ENCODE data around the gene IGSF9B.

The IGSF9B gene

GRCh38 chr11:133896028-133896427 lies 60.7 kb downstream of the IGSF9B start:
- Histone ChIP-seq H3K4me1 (ENCODE audit: control insufficient read depth in 1 of 2, insufficient read depth in 2 of 2, low read length in 2 of 2) (no peaks in the 10 kb centered on the region), H3K27ac (ENCODE audit: low read length) (no peak overlapping the region), H3K4me3 (ENCODE audit: low read depth in 1 of 2, low read length in 2 of 2) (no peak overlapping the region), H3K36me3 (ENCODE audit: control insufficient read depth in 1 of 2, insufficient read depth in 2 of 2, low read length in 2 of 2) (peaks cover 0 to 31% of the 10 kb centered on the region in 2 donors), H3K27me3 (ENCODE audit: low read depth, low read length) (no peaks in the 10 kb centered on the region), H3K9me3 (ENCODE audit: control insufficient read depth in 1 of 2, low read length in 2 of 2) (no peaks in the 10 kb centered on the region)

GRCh38 chr11:133895551-133895950 lies 61.2 kb downstream of the IGSF9B start:
- no peaks in the 10 kb centered on the region for H3K4me1 ChIP-seq (ENCODE audit: control insufficient read depth in 1 of 2, insufficient read depth in 2 of 2, low read length in 2 of 2)
- H3K27me3 ChIP-seq (ENCODE audit: low read depth, low read length), result no peaks in the 10 kb centered on the region
- no peak overlapping the region for H3K27ac ChIP-seq (ENCODE audit: low read length)
- H3K9me3 ChIP-seq (ENCODE audit: control insufficient read depth in 1 of 2, low read length in 2 of 2), result no peaks in the 10 kb centered on the region
- no peak overlapping the region for H3K4me3 ChIP-seq (ENCODE audit: low read depth in 1 of 2, low read length in 2 of 2)
- H3K36me3 ChIP-seq (ENCODE audit: control insufficient read depth in 1 of 2, insufficient read depth in 2 of 2, low read length in 2 of 2), result peaks cover 0 to 26% of the 10 kb centered on the region in 2 donors

GRCh38 chr11:133895061-133895479 lies 61.7 kb downstream of the IGSF9B start:
- Histone ChIP-seq H3K27ac (ENCODE audit: low read length) (no peak overlapping the region), H3K4me3 (ENCODE audit: low read depth in 1 of 2, low read length in 2 of 2) (no peak overlapping the region), H3K9me3 (ENCODE audit: control insufficient read depth in 1 of 2, low read length in 2 of 2) (no peaks in the 10 kb centered on the region)

GRCh38 chr11:133893381-133893780 lies 63.4 kb downstream of the IGSF9B start:
- H3K36me3 ChIP-seq (ENCODE audit: control insufficient read depth in 1 of 2, insufficient read depth in 2 of 2, low read length in 2 of 2), result peaks cover 0 to 12% of the 10 kb centered on the region in 2 donors
- no peaks in the 10 kb centered on the region for H3K9me3 ChIP-seq (ENCODE audit: control insufficient read depth in 1 of 2, low read length in 2 of 2)
- H3K27me3 ChIP-seq (ENCODE audit: low read depth, low read length), result no peaks in the 10 kb centered on the region
- H3K4me1 ChIP-seq (ENCODE audit: control insufficient read depth in 1 of 2, insufficient read depth in 2 of 2, low read length in 2 of 2), result no peaks in the 10 kb centered on the region
- no peak overlapping the region for H3K4me3 ChIP-seq (ENCODE audit: low read depth in 1 of 2, low read length in 2 of 2)
- no peak overlapping the region for H3K27ac ChIP-seq (ENCODE audit: low read length)

More at GRCh38 chr11:133895061-133895479, 61.7 kb downstream of the IGSF9B start:
- no peaks in the 10 kb centered on the region for H3K27me3 ChIP-seq (ENCODE audit: low read depth, low read length)
- no peaks in the 10 kb centered on the region for H3K4me1 ChIP-seq (ENCODE audit: control insufficient read depth in 1 of 2, insufficient read depth in 2 of 2, low read length in 2 of 2)
- H3K36me3 ChIP-seq (ENCODE audit: control insufficient read depth in 1 of 2, insufficient read depth in 2 of 2, low read length in 2 of 2), result peaks cover 0 to 24% of the 10 kb centered on the region in 2 donors

GRCh38 chr11:133892584-133893380 lies 64.0 kb downstream of the IGSF9B start:
- Histone ChIP-seq H3K27me3 (ENCODE audit: low read depth, low read length) (no peaks in the 10 kb centered on the region), H3K4me3 (ENCODE audit: low read depth in 1 of 2, low read length in 2 of 2) (no peak overlapping the region), H3K4me1 (ENCODE audit: control insufficient read depth in 1 of 2, insufficient read depth in 2 of 2, low read length in 2 of 2) (no peaks in the 10 kb centered on the region), H3K27ac (ENCODE audit: low read length) (no peak overlapping the region), H3K36me3 (ENCODE audit: control insufficient read depth in 1 of 2, insufficient read depth in 2 of 2, low read length in 2 of 2) (peaks cover 0 to 6% of the 10 kb centered on the region in 2 donors), H3K9me3 (ENCODE audit: control insufficient read depth in 1 of 2, low read length in 2 of 2) (no peaks in the 10 kb centered on the region)

GRCh38 chr11:133892126-133892525 lies 64.6 kb downstream of the IGSF9B start:
- peaks cover 0 to 2% of the 10 kb centered on the region in 2 donors for H3K36me3 ChIP-seq (ENCODE audit: control insufficient read depth in 1 of 2, insufficient read depth in 2 of 2, low read length in 2 of 2)
- no peaks in the 10 kb centered on the region for H3K9me3 ChIP-seq (ENCODE audit: control insufficient read depth in 1 of 2, low read length in 2 of 2)
- H3K27ac ChIP-seq (ENCODE audit: low read length), result no peak overlapping the region
- no peaks in the 10 kb centered on the region for H3K4me1 ChIP-seq (ENCODE audit: control insufficient read depth in 1 of 2, insufficient read depth in 2 of 2, low read length in 2 of 2)
- no peak overlapping the region for H3K4me3 ChIP-seq (ENCODE audit: low read depth in 1 of 2, low read length in 2 of 2)
- no peaks in the 10 kb centered on the region for H3K27me3 ChIP-seq (ENCODE audit: low read depth, low read length)

- no peaks in the 10 kb centered on the region for H3K9me3 ChIP-seq (ENCODE audit: control insufficient read depth in 1 of 2, low read length in 2 of 2)
- no peak overlapping the region for H3K4me3 ChIP-seq (ENCODE audit: low read depth in 1 of 2, low read length in 2 of 2)
- no peak overlapping the region for H3K27ac ChIP-seq (ENCODE audit: low read length)
- no peaks in the 10 kb centered on the region for H3K36me3 ChIP-seq (ENCODE audit: control insufficient read depth in 1 of 2, insufficient read depth in 2 of 2, low read length in 2 of 2)
- no peaks in the 10 kb centered on the region for H3K27me3 ChIP-seq (ENCODE audit: low read depth, low read length)
- H3K4me1 ChIP-seq (ENCODE audit: control insufficient read depth in 1 of 2, insufficient read depth in 2 of 2, low read length in 2 of 2), result no peaks in the 10 kb centered on the region
These were observed 66.9 kb downstream of the IGSF9B start for GRCh38 chr11:133889893-133890292.

- no peak overlapping the region for H3K4me3 ChIP-seq (ENCODE audit: low read depth in 1 of 2, low read length in 2 of 2)
- H3K36me3 ChIP-seq (ENCODE audit: control insufficient read depth in 1 of 2, insufficient read depth in 2 of 2, low read length in 2 of 2), result no peaks in the 10 kb centered on the region
- no peaks in the 10 kb centered on the region for H3K4me1 ChIP-seq (ENCODE audit: control insufficient read depth in 1 of 2, insufficient read depth in 2 of 2, low read length in 2 of 2)
- H3K27me3 ChIP-seq (ENCODE audit: low read depth, low read length), result no peaks in the 10 kb centered on the region
- no peak overlapping the region for H3K27ac ChIP-seq (ENCODE audit: low read length)
- no peaks in the 10 kb centered on the region for H3K9me3 ChIP-seq (ENCODE audit: control insufficient read depth in 1 of 2, low read length in 2 of 2)
These were observed 67.6 kb downstream of the IGSF9B start for GRCh38 chr11:133889188-133889587.

GRCh38 chr11:133887692-133888332 lies 69.0 kb downstream of the IGSF9B start:
- Histone ChIP-seq H3K27ac (ENCODE audit: low read length) (no peak overlapping the region), H3K4me3 (ENCODE audit: low read depth in 1 of 2, low read length in 2 of 2) (no peak overlapping the region), H3K9me3 (ENCODE audit: control insufficient read depth in 1 of 2, low read length in 2 of 2) (no peaks in the 10 kb centered on the region), H3K36me3 (ENCODE audit: control insufficient read depth in 1 of 2, insufficient read depth in 2 of 2, low read length in 2 of 2) (no peaks in the 10 kb centered on the region), H3K27me3 (ENCODE audit: low read depth, low read length) (no peaks in the 10 kb centered on the region), H3K4me1 (ENCODE audit: control insufficient read depth in 1 of 2, insufficient read depth in 2 of 2, low read length in 2 of 2) (no peaks in the 10 kb centered on the region)

GRCh38 chr11:133886029-133886428 lies 70.7 kb downstream of the IGSF9B start:
- H3K4me1 ChIP-seq (ENCODE audit: control insufficient read depth in 1 of 2, insufficient read depth in 2 of 2, low read length in 2 of 2), result no peaks in the 10 kb centered on the region
- H3K4me3 ChIP-seq (ENCODE audit: low read depth in 1 of 2, low read length in 2 of 2), result no peak overlapping the region
- no peaks in the 10 kb centered on the region for H3K36me3 ChIP-seq (ENCODE audit: control insufficient read depth in 1 of 2, insufficient read depth in 2 of 2, low read length in 2 of 2)
- H3K27ac ChIP-seq (ENCODE audit: low read length), result no peak overlapping the region
- no peaks in the 10 kb centered on the region for H3K9me3 ChIP-seq (ENCODE audit: control insufficient read depth in 1 of 2, low read length in 2 of 2)
- H3K27me3 ChIP-seq (ENCODE audit: low read depth, low read length), result no peaks in the 10 kb centered on the region

GRCh38 chr11:133872160-133872559 lies 84.6 kb downstream of the IGSF9B start:
- Histone ChIP-seq H3K27ac (ENCODE audit: low read length) (no peak overlapping the region), H3K9me3 (ENCODE audit: control insufficient read depth in 1 of 2, low read length in 2 of 2) (peaks cover 0 to 7% of the 10 kb centered on the region in 2 donors), H3K27me3 (ENCODE audit: low read depth, low read length) (no peaks in the 10 kb centered on the region), H3K4me3 (ENCODE audit: low read depth in 1 of 2, low read length in 2 of 2) (no peak overlapping the region), H3K36me3 (ENCODE audit: control insufficient read depth in 1 of 2, insufficient read depth in 2 of 2, low read length in 2 of 2) (no peaks in the 10 kb centered on the region), H3K4me1 (ENCODE audit: control insufficient read depth in 1 of 2, insufficient read depth in 2 of 2, low read length in 2 of 2) (no peaks in the 10 kb centered on the region)
